ENCODE results near the gene FAM200B.

The FAM200B gene

GRCh38 chr4:15657366-15657765 is 24.3 kb upstream of the FAM200B start:
- no peak overlapping the region for H3K4me3 Mint-ChIP-seq
- H3K27me3 Mint-ChIP-seq (ENCODE audit: low read depth): no peaks in the 10 kb centered on the region
- H3K36me3 Mint-ChIP-seq (ENCODE audit: low read depth): peaks cover 13% of the 10 kb centered on the region
- no peak for DNase-seq (ENCODE audit: low spot score)
- peaks cover 24% of the 10 kb centered on the region for H3K4me1 Mint-ChIP-seq (ENCODE audit: low read depth)
- H3K9me3 Mint-ChIP-seq: no peaks in the 10 kb centered on the region
- no peak overlapping the region for H3K27ac Mint-ChIP-seq

- no peaks in the 10 kb centered on the region for H3K9me3 Mint-ChIP-seq
- no peaks in the 10 kb centered on the region for H3K27me3 Mint-ChIP-seq (ENCODE audit: low read depth)
- H3K27ac Mint-ChIP-seq: no peak overlapping the region
- no peak overlapping the region for H3K4me3 Mint-ChIP-seq
- peaks cover 16% of the 10 kb centered on the region for H3K4me1 Mint-ChIP-seq (ENCODE audit: low read depth)
- H3K36me3 Mint-ChIP-seq (ENCODE audit: low read depth): peaks cover 13% of the 10 kb centered on the region
- DNase-seq (ENCODE audit: low spot score): no peak
These were observed 23.4 kb upstream of the FAM200B start for GRCh38 chr4:15658136-15658770.

DNA sequence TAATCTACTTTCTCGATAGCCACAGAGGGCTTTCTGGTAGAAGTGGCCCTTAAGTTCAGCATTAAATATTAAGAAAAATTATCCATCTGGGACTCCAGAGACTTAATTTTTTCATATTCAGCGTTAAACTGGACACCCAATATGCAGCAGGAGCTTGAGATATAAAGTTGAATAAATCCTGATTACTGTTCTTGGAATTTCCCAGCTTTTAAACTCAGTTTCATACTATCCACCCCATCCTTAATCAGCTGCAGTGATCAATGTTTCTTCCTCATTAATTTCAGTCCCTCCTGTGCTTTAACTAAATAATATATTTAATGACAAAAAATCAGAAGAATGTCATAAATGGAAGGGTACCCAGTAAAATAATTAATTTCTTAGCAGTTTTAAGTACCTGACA is 22.8 kb upstream of the FAM200B start:
- H3K4me3 Mint-ChIP-seq: no peak overlapping the region
- no peaks in the 10 kb centered on the region for H3K27me3 Mint-ChIP-seq (ENCODE audit: low read depth)
- H3K27ac Mint-ChIP-seq: no peak overlapping the region
- H3K9me3 Mint-ChIP-seq: no peaks in the 10 kb centered on the region
- peaks cover 11% of the 10 kb centered on the region for H3K4me1 Mint-ChIP-seq (ENCODE audit: low read depth)
- H3K36me3 Mint-ChIP-seq (ENCODE audit: low read depth): peaks cover 9% of the 10 kb centered on the region
- DNase-seq (ENCODE audit: low spot score): no peak

DNA sequence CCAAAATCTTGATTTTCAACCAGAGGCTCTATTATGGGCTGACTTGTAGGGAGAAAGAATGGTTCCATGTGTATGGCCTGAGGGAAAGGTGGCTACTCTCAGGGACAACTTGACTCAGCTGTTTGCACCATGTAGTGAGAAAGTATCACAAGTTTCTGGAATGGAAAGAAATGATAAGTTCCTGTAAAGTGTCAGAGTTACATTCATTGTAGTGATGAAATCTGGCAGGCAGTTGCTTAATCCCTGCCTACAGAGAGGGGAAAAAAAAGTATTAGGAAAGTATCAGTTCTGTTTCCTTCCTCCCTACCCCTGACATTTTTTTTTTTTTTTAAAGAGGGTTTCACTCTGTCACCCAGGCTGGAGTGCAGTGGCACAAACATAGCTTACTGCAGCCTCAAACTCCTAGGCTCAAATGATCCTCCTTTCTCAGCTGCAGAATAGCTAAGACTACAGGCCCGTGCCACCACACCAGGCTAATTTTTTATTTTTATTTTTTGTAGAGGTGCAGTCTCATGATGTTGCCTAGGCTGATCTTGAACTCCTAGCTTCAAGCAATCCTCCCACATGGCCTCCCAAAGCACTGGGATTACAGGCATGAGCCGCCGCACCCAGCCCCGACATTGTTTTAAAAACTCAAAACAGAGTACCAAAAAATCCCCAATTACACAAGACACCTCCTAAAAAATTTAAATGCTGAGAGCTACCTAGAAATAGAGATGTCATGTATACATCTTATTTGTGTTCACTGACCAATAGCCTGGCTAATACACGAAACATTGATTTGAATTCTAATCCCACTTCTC is 21.7 kb upstream of the FAM200B start:
- Mint-ChIP-seq H3K27me3 (ENCODE audit: low read depth) (no peaks in the 10 kb centered on the region), H3K4me3 (no peak overlapping the region), H3K27ac (no peak overlapping the region), H3K4me1 (ENCODE audit: low read depth) (peaks cover 9% of the 10 kb centered on the region), H3K36me3 (ENCODE audit: low read depth) (peaks cover 4% of the 10 kb centered on the region), H3K9me3 (no peaks in the 10 kb centered on the region)
- DNase-seq (ENCODE audit: low spot score): no peak

- peak overlapping the region; percentile 31 for H3K27ac Mint-ChIP-seq
- no peaks in the 10 kb centered on the region for H3K27me3 Mint-ChIP-seq (ENCODE audit: low read depth)
- H3K36me3 Mint-ChIP-seq (ENCODE audit: low read depth): peaks cover 16% of the 10 kb centered on the region
- H3K4me1 Mint-ChIP-seq (ENCODE audit: low read depth): peaks cover 29% of the 10 kb centered on the region
- H3K4me3 Mint-ChIP-seq: peak overlapping the region; percentile 14
- DNase-seq (ENCODE audit: low spot score): no peak
- peaks cover 5% of the 10 kb centered on the region for H3K9me3 Mint-ChIP-seq
These were observed 15.8 kb upstream of the FAM200B start for GRCh38 chr4:15665753-15666365.

DNA sequence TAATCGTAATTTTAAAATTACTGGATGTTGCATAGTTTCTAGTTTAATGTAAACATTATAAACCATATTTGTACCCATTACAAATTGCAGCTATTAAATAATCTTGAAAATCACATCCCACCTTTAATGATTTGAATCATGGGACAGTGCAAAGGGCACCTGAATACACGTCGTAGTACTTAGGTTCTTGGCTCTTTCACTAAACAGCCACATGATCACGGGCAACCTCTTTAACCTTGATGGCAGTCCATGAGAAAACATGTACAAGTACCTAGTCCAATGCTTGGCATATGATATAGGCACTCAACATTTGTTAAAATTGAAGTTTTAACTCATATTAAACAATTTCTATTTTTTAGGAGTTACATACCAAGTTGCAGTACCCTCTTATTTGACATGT is 14.6 kb upstream of the FAM200B start:
- DNase-seq (ENCODE audit: low spot score): no peak
- Mint-ChIP-seq H3K4me3 (no peak overlapping the region), H3K9me3 (peaks cover 5% of the 10 kb centered on the region), H3K36me3 (ENCODE audit: low read depth) (peaks cover 25% of the 10 kb centered on the region), H3K27ac (no peak overlapping the region), H3K4me1 (ENCODE audit: low read depth) (peaks cover 35% of the 10 kb centered on the region), H3K27me3 (ENCODE audit: low read depth) (no peaks in the 10 kb centered on the region)

GRCh38 chr4:15668566-15669435 is 12.8 kb upstream of the FAM200B start:
- no peak overlapping the region for H3K4me3 Mint-ChIP-seq
- no peaks in the 10 kb centered on the region for H3K27me3 Mint-ChIP-seq (ENCODE audit: low read depth)
- peaks cover 35% of the 10 kb centered on the region for H3K4me1 Mint-ChIP-seq (ENCODE audit: low read depth)
- no peak overlapping the region for H3K27ac Mint-ChIP-seq
- H3K36me3 Mint-ChIP-seq (ENCODE audit: low read depth): peaks cover 29% of the 10 kb centered on the region
- peaks cover 5% of the 10 kb centered on the region for H3K9me3 Mint-ChIP-seq
- no peak for DNase-seq (ENCODE audit: low spot score)

- peaks cover 31% of the 10 kb centered on the region for H3K36me3 Mint-ChIP-seq (ENCODE audit: low read depth)
- peaks cover 5% of the 10 kb centered on the region for H3K9me3 Mint-ChIP-seq
These were observed 11.1 kb upstream of the FAM200B start for GRCh38 chr4:15670576-15670975.

DNA sequence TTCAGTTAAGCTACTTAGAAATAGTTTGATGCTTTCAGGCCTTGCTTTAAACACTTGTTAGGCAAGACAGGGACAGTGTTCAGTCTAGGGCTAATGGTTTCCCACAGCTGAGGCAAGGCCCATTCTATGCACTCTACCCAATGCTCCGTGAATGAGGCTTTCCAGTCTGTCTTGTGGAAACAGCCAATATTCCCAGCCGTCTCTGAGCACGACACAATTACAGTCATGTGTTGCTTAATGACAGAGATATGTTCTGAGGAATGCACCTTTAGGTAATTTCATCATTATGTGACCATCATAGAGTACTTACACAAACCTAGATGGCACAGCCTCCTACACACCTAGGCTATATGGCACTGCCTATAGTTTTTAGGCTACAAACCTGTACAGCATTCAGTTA is 9.5 kb upstream of the FAM200B start:
- Mint-ChIP-seq H3K4me1 (ENCODE audit: low read depth) (peaks cover 32% of the 10 kb centered on the region), H3K27me3 (ENCODE audit: low read depth) (no peaks in the 10 kb centered on the region), H3K4me3 (no peak overlapping the region), H3K27ac (no peak overlapping the region), H3K9me3 (no peaks in the 10 kb centered on the region), H3K36me3 (ENCODE audit: low read depth) (peaks cover 25% of the 10 kb centered on the region)
- no peak for DNase-seq (ENCODE audit: low spot score)

More at GRCh38 chr4:15670576-15670975, 11.1 kb upstream of the FAM200B start:
- Mint-ChIP-seq H3K27ac (no peak overlapping the region), H3K4me1 (ENCODE audit: low read depth) (peaks cover 30% of the 10 kb centered on the region), H3K27me3 (ENCODE audit: low read depth) (no peaks in the 10 kb centered on the region), H3K4me3 (no peak overlapping the region)
- DNase-seq (ENCODE audit: low spot score): no peak

GRCh38 chr4:15673337-15673736 is 8.3 kb upstream of the FAM200B start:
- Mint-ChIP-seq H3K4me3 (no peak overlapping the region), H3K27ac (no peak overlapping the region), H3K36me3 (ENCODE audit: low read depth) (peaks cover 26% of the 10 kb centered on the region), H3K9me3 (no peaks in the 10 kb centered on the region), H3K4me1 (ENCODE audit: low read depth) (peaks cover 40% of the 10 kb centered on the region), H3K27me3 (ENCODE audit: low read depth) (no peaks in the 10 kb centered on the region)
- DNase-seq (ENCODE audit: low spot score): no peak

- no peaks in the 10 kb centered on the region for H3K9me3 Mint-ChIP-seq
- H3K27me3 Mint-ChIP-seq (ENCODE audit: low read depth): no peaks in the 10 kb centered on the region
- H3K4me1 Mint-ChIP-seq (ENCODE audit: low read depth): peaks cover 39% of the 10 kb centered on the region
- no peak overlapping the region for H3K27ac Mint-ChIP-seq
- DNase-seq (ENCODE audit: low spot score): no peak
- H3K4me3 Mint-ChIP-seq: no peak overlapping the region
- H3K36me3 Mint-ChIP-seq (ENCODE audit: low read depth): peaks cover 29% of the 10 kb centered on the region
These were observed 7.6 kb upstream of the FAM200B start for GRCh38 chr4:15674046-15674445.

DNA sequence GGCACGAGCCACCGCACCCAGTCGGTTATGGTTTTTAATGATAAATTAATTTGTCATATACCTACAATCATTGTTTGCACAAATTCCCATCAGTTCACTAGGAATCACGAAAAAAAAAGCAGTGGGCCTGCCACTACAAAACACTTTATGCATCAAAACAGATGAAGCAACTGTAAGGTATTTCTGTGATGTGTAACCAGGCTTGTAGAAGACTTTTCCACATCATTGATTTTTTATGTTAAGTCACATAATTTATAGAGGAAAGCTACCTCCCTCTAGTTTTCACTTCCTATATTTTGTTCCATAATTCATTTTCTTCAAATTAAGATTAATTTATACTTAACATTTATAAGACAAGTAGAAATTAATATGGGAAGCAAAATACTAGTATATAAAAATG is 6.7 kb upstream of the FAM200B start:
- Mint-ChIP-seq H3K4me1 (ENCODE audit: low read depth) (peaks cover 42% of the 10 kb centered on the region), H3K27me3 (ENCODE audit: low read depth) (no peaks in the 10 kb centered on the region), H3K36me3 (ENCODE audit: low read depth) (peaks cover 34% of the 10 kb centered on the region), H3K27ac (no peak overlapping the region), H3K4me3 (no peak overlapping the region), H3K9me3 (no peaks in the 10 kb centered on the region)
- DNase-seq (ENCODE audit: low spot score): no peak

DNA sequence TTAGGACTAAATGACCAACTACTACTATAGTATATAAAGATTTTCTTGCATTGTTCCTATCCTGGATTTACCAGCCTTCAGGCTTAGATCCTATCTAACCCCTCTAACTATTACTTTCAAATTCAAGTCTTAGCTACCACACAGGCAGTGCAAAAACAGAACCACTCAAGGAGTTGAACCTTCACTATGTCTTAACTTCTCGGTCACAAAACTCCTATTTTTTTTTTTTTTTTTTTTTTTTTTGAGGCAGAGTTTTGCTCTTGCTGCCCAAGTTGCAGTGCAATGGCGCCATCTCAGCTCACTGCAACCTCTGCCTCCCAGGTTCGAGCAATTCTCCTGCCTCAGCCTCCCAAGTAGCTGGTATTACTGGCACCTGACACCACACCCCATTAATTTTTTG is 6.3 kb upstream of the FAM200B start:
- no peak overlapping the region for H3K27ac Mint-ChIP-seq
- DNase-seq (ENCODE audit: low spot score): no peak

More for the DNA sequence above, 6.3 kb upstream of the FAM200B start:
- Mint-ChIP-seq H3K4me3 (no peak overlapping the region), H3K36me3 (ENCODE audit: low read depth) (peaks cover 32% of the 10 kb centered on the region), H3K9me3 (no peaks in the 10 kb centered on the region), H3K4me1 (ENCODE audit: low read depth) (peaks cover 41% of the 10 kb centered on the region), H3K27me3 (ENCODE audit: low read depth) (no peaks in the 10 kb centered on the region)
